ENCODE results near the gene USP22. TPM values are rescaled to one million over a fixed set of nuclear protein-coding genes. Genes with fewer than 3 reads are reported as not detected.

The USP22 gene
- total and polyA plus RNA-seq, 10 of the 15 experiments (the other 5 are each of a cell fraction or from before 2014, with no cell fraction given), result 10.8 to 218 (median 98.8) TPM

GRCh38 chr17:21029515-21029914 lies 13.3 kb downstream of the USP22 start:
- H3K4me3 ChIP-seq, result no peak overlapping the region
- BruUV-seq (replicated peaks), result no TSS peak
- ChIA-PET CTCF (no interaction called here), RAD21 (ENCODE audit: unreplicated experiment) (no interaction called here), SMC1A (ENCODE audit: uncharacterized antibody, unreplicated experiment) (no interaction called here), POLR2A (no interaction called here)
- no peaks in the 10 kb centered on the region for H3K9me3 ChIP-seq (replicated peaks; ENCODE audit: control insufficient read depth, insufficient read depth, low read length)
- H3K27ac ChIP-seq (ENCODE audit: control insufficient read depth, insufficient read depth), result no peak overlapping the region
- DNase-seq (ENCODE audit: low read depth, low spot score) (no peak), FAIRE-seq (no peak), ATAC-seq (no peak)
- TF ChIP-seq SRF (IDR thresholded peaks at IDR 0.05; ENCODE audit: low read depth in 2 of 2, low read length in 2 of 2) (no peak), JUND (IDR thresholded peaks at IDR 0.05; ENCODE audit: low read depth, low read length) (no peak), PAX8 (IDR thresholded peaks at IDR 0.05) (no peak), WRNIP1 (IDR thresholded peaks at IDR 0.05; ENCODE audit: borderline replicate concordance, low read depth, low read length) (no peak), ZBTB4 (CRISPR knock-in tag; IDR thresholded peaks at IDR 0.05) (no peak), MEF2B (IDR thresholded peaks at IDR 0.05; ENCODE audit: partially characterized antibody, poor library complexity, severe bottlenecking) (no peak), TAF1 (IDR thresholded peaks at IDR 0.05; ENCODE audit: borderline replicate concordance, low read depth, low read length) (no peak), ZBTB40 (IDR thresholded peaks at IDR 0.05; ENCODE audit: borderline replicate concordance) (no peak), NBN (IDR thresholded peaks at IDR 0.05) (no peak), ZNF622 (IDR thresholded peaks at IDR 0.05) (no peak), RAD51 (IDR thresholded peaks at IDR 0.05) (no peak), POLR2AphosphoS2 (IDR thresholded peaks at IDR 0.05; ENCODE audit: low read depth, low read length) (no peak), BRCA1 (IDR thresholded peaks at IDR 0.05; ENCODE audit: low read depth, low read length) (no peak), KLF5 (IDR thresholded peaks at IDR 0.05; ENCODE audit: partially characterized antibody) (no peak)
- no peak overlapping the region for H2AFZ ChIP-seq (ENCODE audit: control insufficient read depth, low read depth, low read length)
- WGBS (ENCODE audit: insufficient coverage, insufficient replicate concordance, low lambda C conversion rate, missing lambda C conversion rate), result 24% methylated on average over 2 of the region's 2 CpGs
- H4K20me1 ChIP-seq (ENCODE audit: control insufficient read depth, insufficient read depth), result peaks cover 30% of the 10 kb centered on the region
- peaks cover 6% of the 10 kb centered on the region for H3K4me1 ChIP-seq (ENCODE audit: control insufficient read depth, insufficient read depth, low read length)
- no peak overlapping the region for H3K9ac ChIP-seq (ENCODE audit: control insufficient read depth, insufficient read depth, low read length)
- H3K27me3 ChIP-seq (replicated peaks in 1 of 2; ENCODE audit: control insufficient read depth in 2 of 2, insufficient read depth in 2 of 2, low read length in 1 of 2), result no peaks in the 10 kb centered on the region
- intact Hi-C loops (cut with micrococcal nuclease; ENCODE audit: unreplicated experiment) (no loop called here), in situ Hi-C loops (cut with MboI) (no loop called here)
- peaks cover 23 to 28% of the 10 kb centered on the region in 2 experiments for H3K36me3 ChIP-seq (ENCODE audit: control insufficient read depth in 2 of 2, insufficient read depth in 2 of 2, low read length in 1 of 2)
- H3K4me2 ChIP-seq (ENCODE audit: control insufficient read depth, insufficient read depth), result no peak overlapping the region
- H3K79me2 ChIP-seq (ENCODE audit: control insufficient read depth, insufficient read depth, low read length), result peaks cover 90% of the 10 kb centered on the region
